AG04450 (cell line): ENCODE results near the gene ALOX5AP. TPM values are rescaled to one million over a fixed set of nuclear protein-coding genes. Genes with fewer than 3 reads are reported as not detected.

Experiments
- CTCF ChIA-PET: fragments of 300-600, 350-600 bp; formaldehyde crosslinking; extraction: SDS; loops from one replicate; lab custom pipeline; 2022; ENCODE audit warnings: antibody characterized with exemption, inconsistent platforms; lab: Charles Lee
- POLR2A ChIA-PET: fragments of 350-600 bp; formaldehyde crosslinking; extraction: SDS; loops from one replicate; lab custom pipeline; 2021; ENCODE audit warnings: antibody characterized with exemption, inconsistent platforms; lab: Yijun Ruan, JAX
- DNase-seq: peaks from one replicate; pipeline ENCODE4 v3.0.0-alpha.2; 2011; ENCODE audit warnings: low read depth, low spot score
- H3K27ac ChIP-seq: one replicate; pipeline ENCODE4 v1.5.1; 2012; ENCODE audit warnings: low read depth, low read length, control low read depth
- H3K27me3 ChIP-seq: one replicate; pipeline ENCODE4 v1.6.0; 2012; ENCODE audit warnings: low read length; ENCODE audit not compliant: control insufficient read depth, insufficient read depth
- H3K4me3 ChIP-seq: 2 replicates; pipeline ENCODE4 v1.5.1; 2011; ENCODE audit warnings: mild to moderate bottlenecking, low read depth, low read length, control low read depth
- H3K9me3 ChIP-seq: 2 replicates; pipeline ENCODE4 v1.5.1; 2012; ENCODE audit warnings: low read length; ENCODE audit not compliant: control insufficient read depth, insufficient read depth
- CTCF ChIP-seq: IDR thresholded peaks from 2 replicates; pipeline ENCODE4 v1.5.1; 2011; ENCODE audit warnings: low read depth, low read length, control low read depth, inconsistent platforms
- polyA plus RNA-seq: library from polyadenylated mRNA; depleted of rRNA; stranded (reverse); fragments of >200 nt; gene quantifications from 2 replicates; pipeline ENCODE4 v1.2.3, GENCODE V29; 2011

Gene ALOX5AP
- polyA plus RNA-seq, 1 experiment: 6.4 TPM

- Histone ChIP-seq H3K27me3 (no peaks in the 10 kb centered on the region), H3K27ac (no peak overlapping the region), H3K4me3 (no peak overlapping the region), H3K9me3 (no peaks in the 10 kb centered on the region; the same call in 1 of the 2 replicates)
- TF ChIP-seq CTCF: no peak
- no peak for DNase-seq
- ChIA-PET CTCF (interaction anchor here (0.7 to 1.5 kb wide), 7 partner anchors 10 to 670 kb away, joined by 3 to 7 read pairs (median 3); no protein-coding TSS in a partner anchor), POLR2A (interaction anchor here (1.6 kb wide), 1 partner anchor 67 kb away, joined by 3 read pairs; no protein-coding TSS in a partner anchor)
These were observed 67.2 kb downstream of the ALOX5AP start for GRCh38 chr13:30802501-30802900.

GRCh38 chr13:30802953-30803478, 67.7 kb downstream of the ALOX5AP start:
- POLR2A ChIA-PET: interaction anchor here (0.7 to 1.6 kb wide), 2 partner anchors 67 to 185 kb away, joined by 3 read pairs; partner anchors contain the start of gene USPL1
- Histone ChIP-seq H3K4me3 (no peak overlapping the region), H3K27ac (no peak overlapping the region), H3K9me3 (no peaks in the 10 kb centered on the region; the same call in 1 of the 2 replicates), H3K27me3 (no peaks in the 10 kb centered on the region)
- CTCF ChIA-PET: interaction anchor here (0.6 to 2.0 kb wide), 14 partner anchors 10 to 670 kb away, joined by 3 to 7 read pairs (median 3); no protein-coding TSS in a partner anchor
- DNase-seq: peak; percentile 43
- peak; percentile 87 for TF ChIP-seq CTCF

- Histone ChIP-seq H3K27ac (no peak overlapping the region), H3K27me3 (no peaks in the 10 kb centered on the region), H3K9me3 (no peaks in the 10 kb centered on the region; the same call in 1 of the 2 replicates), H3K4me3 (no peak overlapping the region)
- CTCF ChIA-PET: interaction anchor here (0.6 to 2.2 kb wide), 13 partner anchors 11 to 671 kb away, joined by 3 to 15 read pairs (median 3); no protein-coding TSS in a partner anchor
- DNase-seq: no peak
- no peak for TF ChIP-seq CTCF
- POLR2A ChIA-PET: interaction anchor here (0.7 to 1.6 kb wide), 2 partner anchors 66 to 186 kb away, joined by 3 read pairs; partner anchors contain the start of gene USPL1
These were observed 68.4 kb downstream of the ALOX5AP start for GRCh38 chr13:30803749-30804148.

DNA sequence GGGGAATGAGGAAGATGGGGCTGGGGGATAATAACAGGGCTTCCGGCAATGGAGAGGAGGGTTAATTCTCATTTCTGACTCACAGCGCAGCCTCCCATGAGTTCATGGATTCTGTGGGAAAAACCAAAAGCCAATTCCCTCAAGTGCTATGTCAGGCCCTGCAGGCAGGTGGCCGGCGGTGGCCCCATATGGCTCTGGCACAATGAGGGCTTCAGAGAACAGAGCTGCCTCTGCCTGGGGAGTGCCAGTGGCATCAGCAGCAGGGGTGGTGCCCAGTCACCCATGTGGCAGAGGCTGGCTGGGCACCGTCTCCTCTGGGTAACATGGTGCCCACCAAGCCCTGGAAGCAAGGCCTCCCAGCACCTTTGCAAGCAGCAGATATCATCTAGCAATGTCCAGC, 69.1 kb downstream of the ALOX5AP start:
- Histone ChIP-seq H3K27me3 (no peaks in the 10 kb centered on the region), H3K27ac (no peak overlapping the region), H3K9me3 (no peaks in the 10 kb centered on the region; the same call in 1 of the 2 replicates), H3K4me3 (no peak overlapping the region)
- POLR2A ChIA-PET: no interaction called here
- no peak for DNase-seq
- CTCF ChIA-PET: interaction anchor here (0.7 to 2.2 kb wide), 9 partner anchors 8 to 241 kb away, joined by 3 to 15 read pairs (median 3); no protein-coding TSS in a partner anchor
- peak; percentile 37 for TF ChIP-seq CTCF

- POLR2A ChIA-PET: no interaction called here
- Histone ChIP-seq H3K27me3 (no peaks in the 10 kb centered on the region), H3K4me3 (no peak overlapping the region), H3K9me3 (no peaks in the 10 kb centered on the region; the same call in 1 of the 2 replicates), H3K27ac (no peak overlapping the region)
- TF ChIP-seq CTCF: no peak
- CTCF ChIA-PET: interaction anchor here (0.6 to 2.2 kb wide), 8 partner anchors 9 to 240 kb away, joined by 3 to 15 read pairs (median 4); no protein-coding TSS in a partner anchor
- no peak for DNase-seq
These were observed 69.8 kb downstream of the ALOX5AP start for GRCh38 chr13:30805132-30805537.
